Midbrain (tissue), 1 donor: ENCODE measurements around the gene NPAS3.

Experiments
- DNase-seq: peaks from one replicate; lab custom pipeline; 2025; lab: John Stamatoyannopoulos, UW

The NPAS3 gene

GRCh38 chr14:33711811-33712216, 773.1 kb downstream of the NPAS3 start:
- DNase-seq: peak; percentile 71

GRCh38 chr14:33714527-33715226, 776.0 kb downstream of the NPAS3 start:
- no peak for DNase-seq

- no peak for DNase-seq
Measured at GRCh38 chr14:33715227-33715528, 776.5 kb downstream of the NPAS3 start.

GRCh38 chr14:33716921-33717320, 778.2 kb downstream of the NPAS3 start:
- no peak for DNase-seq

- no peak for DNase-seq
Measured at GRCh38 chr14:33717866-33718265, 779.2 kb downstream of the NPAS3 start.

GRCh38 chr14:33720284-33720787, 781.7 kb downstream of the NPAS3 start:
- DNase-seq: no peak

GRCh38 chr14:33726685-33727084, 788.0 kb downstream of the NPAS3 start:
- no peak for DNase-seq

GRCh38 chr14:33727606-33728005, 788.9 kb downstream of the NPAS3 start:
- DNase-seq: no peak

GRCh38 chr14:33728010-33728498, 789.4 kb downstream of the NPAS3 start:
- no peak for DNase-seq

- no peak for DNase-seq
Measured at GRCh38 chr14:33730156-33730555, 791.5 kb downstream of the NPAS3 start.

- no peak for DNase-seq
Measured at GRCh38 chr14:33732175-33732574, 793.5 kb downstream of the NPAS3 start.

- no peak for DNase-seq
Measured at GRCh38 chr14:33733310-33733709, 794.6 kb downstream of the NPAS3 start.

GRCh38 chr14:33733721-33734120, 795.0 kb downstream of the NPAS3 start:
- no peak for DNase-seq

GRCh38 chr14:33734387-33734786, 795.7 kb downstream of the NPAS3 start:
- DNase-seq: no peak

- DNase-seq: no peak
Measured at GRCh38 chr14:33736299-33736825, 797.7 kb downstream of the NPAS3 start.

GRCh38 chr14:33736979-33737378, 798.3 kb downstream of the NPAS3 start:
- DNase-seq: no peak

- DNase-seq: no peak
Measured at GRCh38 chr14:33737446-33737845, 798.8 kb downstream of the NPAS3 start.

GRCh38 chr14:33738029-33738428, 799.4 kb downstream of the NPAS3 start:
- DNase-seq: no peak

- no peak for DNase-seq
Measured at GRCh38 chr14:33738491-33738890, 799.8 kb downstream of the NPAS3 start.

- DNase-seq: no peak
Measured at GRCh38 chr14:33740531-33740930, 801.9 kb downstream of the NPAS3 start.

GRCh38 chr14:33742166-33742565, 803.5 kb downstream of the NPAS3 start:
- no peak for DNase-seq

- DNase-seq: no peak
Measured at GRCh38 chr14:33745163-33745562, 806.5 kb downstream of the NPAS3 start.

- DNase-seq: no peak
Measured at GRCh38 chr14:33747749-33748148, 809.1 kb downstream of the NPAS3 start.

GRCh38 chr14:33754261-33754660, 815.6 kb downstream of the NPAS3 start:
- no peak for DNase-seq
